KOPT-K1 (cell line): Measurements from ENCODE around the gene NDUFS2.
"Not testable (repeated sequence)": the region's sequence is repeated elsewhere in the genome, so short reads cannot be mapped to it uniquely, and the experiment has no call there.

ENCODE experiments used
- H3K27ac ChIP-seq: fragments of 200-600 bp; sonication (generic); 2 replicates; pipeline ENCODE4 v1.5.1; 2016; ENCODE audit warnings: antibody characterized with exemption, mild to moderate bottlenecking, low read depth, low read length; ENCODE audit not compliant: poor library complexity, severe bottlenecking
- H3K36me3 ChIP-seq: fragments of 200-600 bp; sonication (generic); 2 replicates; pipeline ENCODE4 v1.5.1; 2017; ENCODE audit warnings: antibody characterized with exemption, mild to moderate bottlenecking, low read length, moderate library complexity; ENCODE audit not compliant: insufficient read depth
- H3K9me3 ChIP-seq: fragments of 200-600 bp; sonication (generic); 2 replicates; pipeline ENCODE4 v1.5.1; 2017; ENCODE audit warnings: antibody characterized with exemption, low read length, mild to moderate bottlenecking; ENCODE audit not compliant: insufficient read depth, poor library complexity, severe bottlenecking

Gene NDUFS2

GRCh38 chr1:161227196-161227871 is 25.2 kb downstream of the NDUFS2 start:
- Histone ChIP-seq H3K27ac (peak overlapping the region; percentile 66), H3K36me3 (peaks cover 25% of the 10 kb centered on the region), H3K9me3 (no peaks in the 10 kb centered on the region)

- H3K27ac ChIP-seq: peak overlapping the region; percentile 66
These were observed 25.9 kb downstream of the NDUFS2 start for GRCh38 chr1:161228032-161228431.

GRCh38 chr1:161229896-161230295 is 27.7 kb downstream of the NDUFS2 start:
- Histone ChIP-seq H3K36me3 (peaks cover 25% of the 10 kb centered on the region), H3K27ac (no peak overlapping the region), H3K9me3 (no peaks in the 10 kb centered on the region)

More at GRCh38 chr1:161228032-161228431, 25.9 kb downstream of the NDUFS2 start:
- Histone ChIP-seq H3K9me3 (no peaks in the 10 kb centered on the region), H3K36me3 (peaks cover 25% of the 10 kb centered on the region)

GRCh38 chr1:161230762-161231161 is 28.6 kb downstream of the NDUFS2 start:
- Histone ChIP-seq H3K9me3 (no peaks in the 10 kb centered on the region), H3K27ac (no peak overlapping the region), H3K36me3 (peaks cover 25% of the 10 kb centered on the region)

- no peak overlapping the region for H3K27ac ChIP-seq
- H3K36me3 ChIP-seq: peaks cover 23% of the 10 kb centered on the region
- H3K9me3 ChIP-seq: no peaks in the 10 kb centered on the region
These were observed 30.9 kb downstream of the NDUFS2 start for GRCh38 chr1:161233102-161233501.

GRCh38 chr1:161235957-161236775 is 34.0 kb downstream of the NDUFS2 start:
- no peaks in the 10 kb centered on the region for H3K9me3 ChIP-seq
- H3K36me3 ChIP-seq: no peaks in the 10 kb centered on the region
- H3K27ac ChIP-seq: no peak overlapping the region

GRCh38 chr1:161238039-161238473 is 35.9 kb downstream of the NDUFS2 start, which contains the start of gene NR1I3:
Gene NR1I3, minus strand, starts transcription at chr1:161238203. Its CDS starts 1,638 bp downstream, at chr1:161236565.
- H3K36me3 ChIP-seq: no peaks in the 10 kb centered on the region
- H3K27ac ChIP-seq: no peak within 1 kb of the TSS
- H3K9me3 ChIP-seq: no peaks in the 10 kb centered on the region

GRCh38 chr1:161241682-161242081 is 39.5 kb downstream of the NDUFS2 start:
- Histone ChIP-seq H3K9me3 (no peaks in the 10 kb centered on the region), H3K27ac (no peak overlapping the region), H3K36me3 (no peaks in the 10 kb centered on the region)

- no peaks in the 10 kb centered on the region for H3K36me3 ChIP-seq
- no peak overlapping the region for H3K27ac ChIP-seq
- no peaks in the 10 kb centered on the region for H3K9me3 ChIP-seq
These were observed 40.1 kb downstream of the NDUFS2 start for GRCh38 chr1:161242313-161242712.

- Histone ChIP-seq H3K36me3 (no peaks in the 10 kb centered on the region), H3K27ac (no peak overlapping the region), H3K9me3 (no peaks in the 10 kb centered on the region)
These were observed 42.7 kb downstream of the NDUFS2 start for GRCh38 chr1:161244888-161245287.

GRCh38 chr1:161250100-161250499 is 47.9 kb downstream of the NDUFS2 start:
- H3K27ac ChIP-seq, H3K9me3 ChIP-seq, H3K36me3 ChIP-seq: not testable (repeated sequence)

- H3K36me3 ChIP-seq: no peaks in the 10 kb centered on the region
- H3K27ac ChIP-seq: no peak overlapping the region
- H3K9me3 ChIP-seq: no peaks in the 10 kb centered on the region
These were observed 48.7 kb downstream of the NDUFS2 start for GRCh38 chr1:161250829-161251228.

- Histone ChIP-seq H3K36me3 (no peaks in the 10 kb centered on the region), H3K9me3 (peaks cover 7% of the 10 kb centered on the region), H3K27ac (no peak overlapping the region)
These were observed 49.4 kb downstream of the NDUFS2 start for GRCh38 chr1:161251579-161251978.

- H3K36me3 ChIP-seq, H3K27ac ChIP-seq: not testable (repeated sequence)
- peaks cover 31% of the 10 kb centered on the region for H3K9me3 ChIP-seq
These were observed 53.1 kb downstream of the NDUFS2 start for GRCh38 chr1:161255302-161255701.

- H3K27ac ChIP-seq, H3K36me3 ChIP-seq: not testable (repeated sequence)
- H3K9me3 ChIP-seq: peaks cover 31% of the 10 kb centered on the region
These were observed 53.9 kb downstream of the NDUFS2 start for GRCh38 chr1:161255955-161256520.
